ENCODE results near the gene PLXNB1. TPM values are rescaled to one million over a fixed set of nuclear protein-coding genes. Genes with fewer than 3 reads are reported as not detected.
"Not testable (repeated sequence)": the region's sequence is repeated elsewhere in the genome, so short reads cannot be mapped to it uniquely, and the experiment has no call there.

The PLXNB1 gene
- total RNA-seq, 2 donors from 2014 or later = 2.4 to 4.1 TPM

GRCh38 chr3:48408823-48409281 is 21.0 kb downstream of the PLXNB1 start:
- Mint-ChIP-seq H3K4me1 (no peaks in the 10 kb centered on the region), H3K27me3 (no peaks in the 10 kb centered on the region), H3K36me3 (ENCODE audit: low read depth) (no peaks in the 10 kb centered on the region), H3K4me3 (no peak overlapping the region), H3K27ac (no peak overlapping the region)
- ATAC-seq = no peak
- peak in 1 of 3 donors; percentile 9 for DNase-seq
- H3K9me3 ChIP-seq (ENCODE audit: control insufficient read depth, low read length, poor library complexity, severe bottlenecking) = no peaks in the 10 kb centered on the region

DNA sequence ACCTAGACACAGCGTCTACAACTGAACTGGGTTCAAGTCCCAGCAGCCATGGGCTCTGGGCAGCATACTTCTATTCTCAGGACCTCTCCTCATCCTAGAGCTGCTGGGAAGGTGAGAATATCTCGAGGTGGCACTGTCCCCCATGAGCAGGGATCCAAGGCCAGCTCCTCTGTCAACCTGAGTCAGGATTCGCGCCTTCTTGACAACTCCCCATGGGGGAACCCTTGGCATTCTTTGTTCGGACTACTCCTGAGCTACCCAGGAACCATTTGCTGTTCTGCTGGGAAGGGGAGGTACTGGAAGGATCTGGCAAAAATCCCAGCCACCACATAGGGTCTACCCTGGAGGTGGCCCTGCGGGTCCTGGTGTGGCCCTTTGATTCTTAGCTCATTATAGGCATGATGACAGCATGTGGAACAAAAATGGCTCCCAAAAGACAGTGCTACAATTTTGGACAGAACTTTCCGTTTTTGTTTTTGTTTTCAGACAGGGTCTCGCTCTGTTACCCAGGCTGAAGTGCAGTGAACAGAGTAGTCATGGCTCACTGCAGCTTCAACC is 22.3 kb downstream of the PLXNB1 start:
- H3K36me3 Mint-ChIP-seq (ENCODE audit: low read depth) = no peaks in the 10 kb centered on the region
- no peak overlapping the region for H3K4me3 Mint-ChIP-seq
- no peak overlapping the region for H3K27ac Mint-ChIP-seq
- H3K27me3 Mint-ChIP-seq = no peaks in the 10 kb centered on the region
- DNase-seq (peak in 1 of 3 donors; percentile 2), ATAC-seq (no peak)
- H3K9me3 ChIP-seq (ENCODE audit: control insufficient read depth, low read length, poor library complexity, severe bottlenecking) = no peaks in the 10 kb centered on the region
- no peaks in the 10 kb centered on the region for H3K4me1 Mint-ChIP-seq

DNA sequence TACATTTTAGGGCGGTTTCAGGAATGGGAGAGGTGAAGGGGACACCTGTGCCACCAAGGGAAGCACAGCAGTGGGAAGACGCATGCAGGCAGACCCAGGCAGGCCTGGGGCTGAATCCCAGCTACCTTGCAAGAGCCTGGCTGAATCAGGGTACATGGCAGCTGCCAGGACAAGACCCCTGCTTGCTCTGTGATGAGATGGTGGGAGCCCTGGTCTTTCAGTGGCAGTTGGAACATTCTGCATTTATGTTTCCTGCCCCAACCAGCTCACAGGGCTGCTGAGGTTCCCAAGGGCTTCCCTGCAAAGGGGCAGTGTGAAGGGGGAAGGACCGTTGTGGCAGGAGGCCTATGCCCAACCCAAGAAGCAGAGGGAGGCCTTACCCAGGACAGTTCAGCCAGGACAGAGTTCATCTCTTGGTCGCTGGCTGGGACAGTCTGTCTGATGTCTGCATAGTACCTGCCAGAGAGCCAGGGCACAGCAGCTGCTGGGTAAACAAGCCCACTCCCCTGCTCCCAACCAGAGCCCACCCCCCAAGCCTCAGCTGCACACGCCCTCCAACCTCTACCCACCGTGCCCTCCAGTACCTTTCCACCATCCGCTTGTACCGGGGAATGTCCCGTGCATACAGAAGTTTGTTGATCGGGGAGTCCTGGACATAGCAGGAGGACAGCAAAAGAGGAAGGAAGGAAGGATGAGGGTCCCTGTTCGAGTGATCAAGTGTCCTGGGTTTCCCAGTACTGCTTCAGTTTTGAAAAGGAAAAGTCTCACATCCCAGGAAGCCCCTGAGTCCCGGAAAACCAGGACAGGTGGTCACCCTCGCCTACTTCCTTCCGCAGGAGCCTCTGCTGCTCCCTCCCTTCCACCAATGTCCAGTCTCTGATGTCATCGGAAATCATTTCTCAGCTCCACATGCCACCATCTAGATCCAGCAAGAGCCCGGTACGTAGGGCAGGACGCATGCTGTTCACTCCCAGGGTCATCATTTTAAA is 23.1 kb downstream of the PLXNB1 start:
- H3K4me3 Mint-ChIP-seq = no peak overlapping the region
- no peaks in the 10 kb centered on the region for H3K4me1 Mint-ChIP-seq
- H3K27ac Mint-ChIP-seq = no peak overlapping the region
- no peaks in the 10 kb centered on the region for H3K36me3 Mint-ChIP-seq (ENCODE audit: low read depth)
- no peaks in the 10 kb centered on the region for H3K9me3 ChIP-seq (ENCODE audit: control insufficient read depth, low read length, poor library complexity, severe bottlenecking)
- DNase-seq (peak in 1 of 3 donors; percentile 8), ATAC-seq (no peak)
- H3K27me3 Mint-ChIP-seq = no peaks in the 10 kb centered on the region

GRCh38 chr3:48405971-48406370 is 23.9 kb downstream of the PLXNB1 start:
- no peaks in the 10 kb centered on the region for H3K9me3 ChIP-seq (ENCODE audit: control insufficient read depth, low read length, poor library complexity, severe bottlenecking)
- Mint-ChIP-seq H3K27me3 (no peaks in the 10 kb centered on the region), H3K4me1 (peaks cover under 1% of the 10 kb centered on the region), H3K36me3 (ENCODE audit: low read depth) (no peaks in the 10 kb centered on the region), H3K27ac (no peak overlapping the region), H3K4me3 (no peak overlapping the region)
- DNase-seq = no peak
- ATAC-seq = no peak

- Mint-ChIP-seq H3K27me3 (peaks cover 6% of the 10 kb centered on the region), H3K36me3 (ENCODE audit: low read depth) (no peaks in the 10 kb centered on the region), H3K4me1 (peaks cover 4% of the 10 kb centered on the region), H3K4me3 (no peak overlapping the region), H3K27ac (no peak overlapping the region)
- H3K9me3 ChIP-seq (ENCODE audit: control insufficient read depth, low read length, poor library complexity, severe bottlenecking) = no peaks in the 10 kb centered on the region
- DNase-seq (no peak), ATAC-seq (no peak)
Observed at GRCh38 chr3:48405343-48405881, 24.5 kb downstream of the PLXNB1 start.

DNA sequence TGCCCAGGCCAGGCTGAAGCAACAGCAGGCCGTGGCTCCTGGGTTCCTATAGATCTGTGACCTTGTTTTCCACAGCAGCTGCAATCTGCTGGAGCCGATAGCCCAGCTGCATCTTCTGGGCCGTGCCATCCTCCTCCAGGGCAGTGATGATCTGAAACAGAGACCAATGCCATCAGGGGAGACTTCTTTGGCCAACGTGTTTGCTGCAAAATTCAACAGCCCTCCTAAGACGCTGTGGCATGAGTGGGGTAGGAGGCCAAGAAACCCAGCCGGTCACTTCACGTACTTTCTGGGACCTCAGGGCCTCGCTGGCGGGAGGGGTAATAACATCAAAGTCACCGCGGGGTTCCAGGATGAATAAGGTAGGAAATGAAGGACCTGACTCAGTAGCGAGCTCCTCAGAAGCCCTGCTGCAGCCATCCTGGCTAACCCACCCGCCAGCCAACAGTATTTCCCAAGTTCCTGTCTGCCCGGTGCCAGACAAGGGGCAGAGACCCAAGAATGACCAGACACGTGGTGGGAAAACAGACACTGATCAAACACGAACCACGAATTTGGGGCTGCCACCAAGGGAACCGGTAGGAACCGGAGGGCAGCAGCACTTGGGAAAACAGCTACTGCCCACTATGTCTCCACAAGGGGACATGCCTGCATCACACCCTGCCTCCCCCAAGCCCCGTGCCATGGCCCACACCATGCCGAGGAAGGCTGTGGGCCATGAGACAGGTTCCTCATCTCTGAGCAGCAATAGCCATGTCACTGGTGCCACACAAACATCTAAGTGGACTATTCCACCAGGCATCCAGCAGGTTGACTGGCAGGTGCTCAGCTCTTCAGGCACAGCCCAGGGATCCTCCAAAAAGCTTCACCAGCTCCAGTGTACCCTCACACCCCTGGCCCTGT is 25.2 kb downstream of the PLXNB1 start:
- Mint-ChIP-seq H3K4me1 (peaks cover 4% of the 10 kb centered on the region), H3K27me3 (peaks cover 12% of the 10 kb centered on the region), H3K4me3 (no peak overlapping the region), H3K27ac (no peak overlapping the region), H3K36me3 (ENCODE audit: low read depth) (no peaks in the 10 kb centered on the region)
- ATAC-seq (no peak), DNase-seq (no peak)
- H3K9me3 ChIP-seq (ENCODE audit: control insufficient read depth, low read length, poor library complexity, severe bottlenecking) = no peaks in the 10 kb centered on the region

DNA sequence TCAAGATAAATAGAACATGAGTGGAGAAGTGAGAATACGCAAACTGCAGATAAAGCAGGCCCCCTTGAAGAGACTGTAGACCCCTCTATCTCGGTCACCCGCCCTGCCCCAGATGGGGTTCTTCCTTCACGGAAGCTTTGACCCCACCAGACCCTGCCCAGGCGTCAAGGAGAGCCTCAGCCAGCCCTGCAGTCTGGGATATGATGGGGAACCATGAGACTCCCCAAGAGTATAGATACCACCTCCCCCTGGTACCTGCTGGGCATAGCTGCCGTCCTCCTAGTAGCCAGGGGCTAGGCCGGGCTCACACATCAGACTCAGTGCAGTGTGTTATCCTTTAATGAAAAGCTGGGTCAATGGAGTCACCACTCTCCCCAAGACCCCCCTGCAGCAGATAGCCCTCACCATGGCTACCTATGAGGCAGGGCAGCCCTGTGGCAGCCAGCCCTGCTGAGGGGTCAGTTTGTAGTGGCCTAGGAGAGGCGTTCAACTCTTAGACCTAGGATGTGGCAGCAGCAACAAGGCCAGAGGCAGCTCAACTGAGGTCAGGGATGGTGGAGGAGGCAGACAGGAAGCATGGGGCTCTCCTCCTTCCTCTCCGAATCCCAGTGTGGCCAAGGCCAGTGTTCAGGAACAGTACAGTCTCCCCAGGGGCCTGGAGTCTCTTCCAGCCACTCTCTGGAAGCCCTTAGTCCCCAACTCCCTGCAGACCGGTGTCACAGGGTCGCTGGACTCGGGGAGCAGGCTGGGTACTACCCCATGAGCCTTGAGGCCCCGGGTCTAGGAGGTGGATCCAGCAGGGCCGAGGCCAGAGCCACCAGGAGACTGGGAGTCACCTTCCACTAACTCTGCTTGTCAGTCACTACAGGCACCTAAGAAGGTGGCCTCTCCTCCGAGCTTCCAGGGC is 26.1 kb downstream of the PLXNB1 start:
- peaks cover 4% of the 10 kb centered on the region for H3K4me1 Mint-ChIP-seq
- no peak overlapping the region for H3K4me3 Mint-ChIP-seq
- no peak for DNase-seq
- no peak overlapping the region for H3K27ac Mint-ChIP-seq
- ATAC-seq = no peak
- H3K36me3 Mint-ChIP-seq (ENCODE audit: low read depth) = no peaks in the 10 kb centered on the region
- H3K9me3 ChIP-seq (ENCODE audit: control insufficient read depth, low read length, poor library complexity, severe bottlenecking) = no peaks in the 10 kb centered on the region
- peaks cover 18% of the 10 kb centered on the region for H3K27me3 Mint-ChIP-seq

- no peak overlapping the region for H3K27ac Mint-ChIP-seq
- DNase-seq = no peak
- H3K4me1 Mint-ChIP-seq = peaks cover 4% of the 10 kb centered on the region
Observed at GRCh38 chr3:48402907-48403306, 27.0 kb downstream of the PLXNB1 start.

GRCh38 chr3:48402281-48402732 is 27.6 kb downstream of the PLXNB1 start:
- H3K27me3 Mint-ChIP-seq = peaks cover 24% of the 10 kb centered on the region
- DNase-seq (no peak), ATAC-seq (no peak)
- H3K4me3 Mint-ChIP-seq = no peak overlapping the region
- peaks cover 8% of the 10 kb centered on the region for H3K4me1 Mint-ChIP-seq
- H3K9me3 ChIP-seq (ENCODE audit: control insufficient read depth, low read length, poor library complexity, severe bottlenecking) = no peaks in the 10 kb centered on the region
- no peak overlapping the region for H3K27ac Mint-ChIP-seq
- H3K36me3 Mint-ChIP-seq (ENCODE audit: low read depth) = no peaks in the 10 kb centered on the region

More at GRCh38 chr3:48402907-48403306, 27.0 kb downstream of the PLXNB1 start:
- no peak for ATAC-seq
- Mint-ChIP-seq H3K36me3 (ENCODE audit: low read depth) (no peaks in the 10 kb centered on the region), H3K4me3 (no peak overlapping the region), H3K27me3 (peaks cover 18% of the 10 kb centered on the region)
- no peaks in the 10 kb centered on the region for H3K9me3 ChIP-seq (ENCODE audit: control insufficient read depth, low read length, poor library complexity, severe bottlenecking)

DNA sequence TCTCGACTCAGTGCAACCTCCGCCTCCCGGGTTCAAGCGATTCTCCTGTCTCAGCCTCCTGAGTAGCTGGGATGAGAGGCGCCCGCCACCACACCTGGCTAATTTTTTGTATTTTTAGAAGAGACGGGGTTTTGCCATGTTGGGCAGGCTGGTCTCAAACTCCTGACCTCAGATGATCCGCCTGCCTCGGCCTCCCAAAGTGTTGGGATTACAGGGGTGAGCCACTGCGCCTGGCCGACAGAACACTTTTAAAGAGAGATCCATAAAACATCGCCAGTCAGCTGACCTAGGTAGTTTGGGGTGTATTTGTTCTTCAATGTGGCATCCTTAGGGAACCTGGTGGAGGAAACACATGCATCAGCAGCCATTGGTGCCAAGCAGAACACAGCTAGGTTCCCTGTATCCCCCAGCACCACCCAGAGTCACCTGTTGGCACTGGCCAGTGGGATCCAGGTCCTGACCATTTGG is 28.4 kb downstream of the PLXNB1 start:
- H3K36me3 Mint-ChIP-seq (ENCODE audit: low read depth); H3K4me1 Mint-ChIP-seq; H3K9me3 ChIP-seq (ENCODE audit: control insufficient read depth, low read length, poor library complexity, severe bottlenecking); DNase-seq; ATAC-seq; H3K27ac Mint-ChIP-seq; H3K4me3 Mint-ChIP-seq: not testable (repeated sequence)
- peaks cover 28% of the 10 kb centered on the region for H3K27me3 Mint-ChIP-seq

- H3K27me3 Mint-ChIP-seq = peaks cover 31% of the 10 kb centered on the region
- no peak overlapping the region for H3K27ac Mint-ChIP-seq
- no peaks in the 10 kb centered on the region for H3K9me3 ChIP-seq (ENCODE audit: control insufficient read depth, low read length, poor library complexity, severe bottlenecking)
- ATAC-seq = peak; percentile 86
- H3K4me3 Mint-ChIP-seq = no peak overlapping the region
- H3K36me3 Mint-ChIP-seq (ENCODE audit: low read depth) = peaks cover under 1% of the 10 kb centered on the region
- DNase-seq = peak; percentile 33 to 57 (median 41)
- H3K4me1 Mint-ChIP-seq = peaks cover 8% of the 10 kb centered on the region
Observed at GRCh38 chr3:48400824-48401433, 29.0 kb downstream of the PLXNB1 start.
